ENCODE measurements around the gene CYP24A1. TPM values are rescaled to one million over a fixed set of nuclear protein-coding genes. Genes with fewer than 3 reads are reported as not detected.

Gene CYP24A1
- total and polyA plus RNA-seq, 2 of the 13 experiments (the other 11 are each of a cell fraction or from before 2014, with no cell fraction given): 9.4 to 32.7 TPM

DNA sequence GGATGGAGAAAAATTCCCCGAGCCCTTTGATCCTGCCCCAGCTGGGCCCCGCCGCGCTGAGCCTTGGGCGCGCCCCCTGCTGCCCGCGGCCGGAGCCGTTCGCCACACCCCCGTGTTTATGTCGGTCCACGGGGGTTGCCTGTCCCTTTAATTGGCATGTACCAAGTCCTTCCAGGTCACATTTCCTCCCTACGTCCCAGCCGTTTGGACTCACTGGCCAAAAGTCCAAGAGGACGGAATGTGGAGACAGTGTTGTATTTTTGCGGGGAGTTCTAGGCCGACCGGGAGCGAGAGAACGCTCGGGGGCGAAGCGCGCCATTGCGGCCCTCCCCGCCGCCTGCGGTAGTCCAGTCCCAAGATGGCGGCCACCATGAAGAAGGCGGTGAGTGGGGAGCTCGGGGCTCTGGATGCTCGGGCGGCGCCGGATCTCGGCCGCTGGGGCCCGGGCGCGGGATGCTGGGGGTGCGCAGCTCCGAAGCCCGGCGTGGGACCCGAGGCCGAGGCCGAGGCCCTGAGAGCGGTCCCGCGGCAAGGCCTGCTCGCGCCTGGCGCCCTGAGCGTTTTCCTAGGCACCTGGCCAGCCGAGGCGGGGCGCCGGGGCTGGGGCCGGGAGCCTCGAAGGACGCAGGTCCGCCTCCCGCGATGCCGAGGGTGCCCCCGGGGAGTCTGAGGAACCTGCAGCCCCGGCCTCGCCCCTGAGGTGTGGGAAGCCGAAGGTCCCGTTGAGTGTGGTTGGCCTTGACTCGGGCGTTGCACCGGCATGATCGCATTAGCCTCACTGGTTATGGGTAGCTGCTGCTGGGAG is 34.2 kb upstream of the CYP24A1 start, which contains the start of gene PFDN4 (continued):
- no peak for TF ChIP-seq IKZF1 (IDR thresholded peaks at IDR 0.05)
- TF ChIP-seq NFKBIZ (CRISPR knock-in tag; IDR thresholded peaks at IDR 0.05): peak; percentile 84
- TF ChIP-seq, protein P1, sequence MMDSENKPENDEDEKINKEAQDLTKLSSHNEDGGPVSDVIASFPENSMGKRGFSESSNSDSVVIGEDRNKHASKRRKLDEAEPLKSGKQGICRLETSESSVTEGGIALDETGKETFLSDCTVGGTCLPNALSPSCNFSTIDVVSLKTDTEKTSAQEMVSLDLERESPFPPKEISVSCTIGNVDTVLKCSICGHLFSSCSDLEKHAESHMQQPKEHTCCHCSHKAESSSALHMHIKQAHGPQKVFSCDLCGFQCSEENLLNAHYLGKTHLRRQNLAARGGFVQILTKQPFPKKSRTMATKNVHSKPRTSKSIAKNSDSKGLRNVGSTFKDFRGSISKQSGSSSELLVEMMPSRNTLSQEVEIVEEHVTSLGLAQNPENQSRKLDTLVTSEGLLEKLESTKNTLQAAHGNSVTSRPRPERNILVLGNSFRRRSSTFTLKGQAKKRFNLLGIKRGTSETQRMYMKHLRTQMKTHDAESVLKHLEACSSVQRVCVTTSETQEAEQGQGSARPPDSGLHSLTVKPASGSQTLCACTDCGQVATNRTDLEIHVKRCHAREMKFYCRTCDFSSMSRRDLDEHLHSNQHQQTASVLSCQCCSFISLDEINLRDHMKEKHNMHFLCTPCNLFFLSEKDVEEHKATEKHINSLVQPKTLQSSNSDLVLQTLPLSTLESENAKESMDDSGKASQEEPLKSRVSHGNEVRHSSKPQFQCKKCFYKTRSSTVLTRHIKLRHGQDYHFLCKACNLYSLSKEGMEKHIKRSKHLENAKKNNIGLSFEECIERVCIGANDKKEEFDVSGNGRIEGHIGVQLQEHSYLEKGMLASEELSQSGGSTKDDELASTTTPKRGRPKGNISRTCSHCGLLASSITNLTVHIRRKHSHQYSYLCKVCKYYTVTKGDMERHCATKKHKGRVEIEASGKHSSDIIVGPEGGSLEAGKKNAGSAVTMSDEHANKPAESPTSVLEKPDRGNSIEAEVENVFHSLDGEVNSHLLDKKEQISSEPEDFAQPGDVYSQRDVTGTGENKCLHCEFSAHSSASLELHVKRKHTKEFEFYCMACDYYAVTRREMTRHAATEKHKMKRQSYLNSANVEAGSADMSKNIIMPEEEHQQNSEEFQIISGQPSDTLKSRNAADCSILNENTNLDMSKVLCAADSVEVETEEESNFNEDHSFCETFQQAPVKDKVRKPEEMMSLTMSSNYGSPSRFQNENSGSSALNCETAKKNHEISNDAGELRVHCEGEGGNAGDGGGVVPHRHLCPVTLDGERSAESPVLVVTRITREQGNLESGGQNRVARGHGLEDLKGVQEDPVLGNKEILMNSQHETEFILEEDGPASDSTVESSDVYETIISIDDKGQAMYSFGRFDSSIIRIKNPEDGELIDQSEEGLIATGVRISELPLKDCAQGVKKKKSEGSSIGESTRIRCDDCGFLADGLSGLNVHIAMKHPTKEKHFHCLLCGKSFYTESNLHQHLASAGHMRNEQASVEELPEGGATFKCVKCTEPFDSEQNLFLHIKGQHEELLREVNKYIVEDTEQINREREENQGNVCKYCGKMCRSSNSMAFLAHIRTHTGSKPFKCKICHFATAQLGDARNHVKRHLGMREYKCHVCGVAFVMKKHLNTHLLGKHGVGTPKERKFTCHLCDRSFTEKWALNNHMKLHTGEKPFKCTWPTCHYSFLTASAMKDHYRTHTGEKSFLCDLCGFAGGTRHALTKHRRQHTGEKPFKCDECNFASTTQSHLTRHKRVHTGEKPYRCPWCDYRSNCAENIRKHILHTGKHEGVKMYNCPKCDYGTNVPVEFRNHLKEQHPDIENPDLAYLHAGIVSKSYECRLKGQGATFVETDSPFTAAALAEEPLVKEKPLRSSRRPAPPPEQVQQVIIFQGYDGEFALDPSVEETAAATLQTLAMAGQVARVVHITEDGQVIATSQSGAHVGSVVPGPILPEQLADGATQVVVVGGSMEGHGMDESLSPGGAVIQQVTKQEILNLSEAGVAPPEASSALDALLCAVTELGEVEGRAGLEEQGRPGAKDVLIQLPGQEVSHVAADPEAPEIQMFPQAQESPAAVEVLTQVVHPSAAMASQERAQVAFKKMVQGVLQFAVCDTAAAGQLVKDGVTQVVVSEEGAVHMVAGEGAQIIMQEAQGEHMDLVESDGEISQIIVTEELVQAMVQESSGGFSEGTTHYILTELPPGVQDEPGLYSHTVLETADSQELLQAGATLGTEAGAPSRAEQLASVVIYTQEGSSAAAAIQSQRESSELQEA (CRISPR knock-in tag; IDR thresholded peaks at IDR 0.05; ENCODE audit: not compliant biosample characterization): peak; percentile 92
- peak; percentile 80 for TF ChIP-seq HMG20B (CRISPR knock-in tag; conservative IDR thresholded peaks at IDR 0.05)
- TF ChIP-seq ZNF713 (CRISPR knock-in tag; IDR thresholded peaks at IDR 0.05): no peak
- TF ChIP-seq CBX1 (IDR thresholded peaks at IDR 0.05; ENCODE audit: low read depth): peak; percentile 93
- TF ChIP-seq, protein P2, sequence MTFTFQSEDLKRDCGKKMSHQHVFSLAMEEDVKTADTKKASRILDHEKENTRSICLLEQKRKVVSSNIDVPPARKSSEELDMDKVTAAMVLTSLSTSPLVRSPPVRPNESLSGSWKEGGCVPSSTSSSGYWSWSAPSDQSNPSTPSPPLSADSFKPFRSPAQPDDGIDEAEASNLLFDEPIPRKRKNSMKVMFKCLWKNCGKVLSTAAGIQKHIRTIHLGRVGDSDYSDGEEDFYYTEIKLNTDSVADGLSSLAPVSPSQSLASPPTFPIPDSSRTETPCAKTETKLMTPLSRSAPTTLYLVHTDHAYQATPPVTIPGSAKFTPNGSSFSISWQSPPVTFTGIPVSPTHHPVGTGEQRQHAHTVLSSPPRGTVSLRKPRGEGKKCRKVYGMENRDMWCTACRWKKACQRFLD (CRISPR knock-in tag; IDR thresholded peaks at IDR 0.05; ENCODE audit: borderline replicate concordance): peak; percentile 70; the same call in 1 of the 2 replicates
- TF ChIP-seq MIER3 (CRISPR knock-in tag; IDR thresholded peaks at IDR 0.05; ENCODE audit: borderline replicate concordance): peak; percentile 93
- TF ChIP-seq, protein P3, sequence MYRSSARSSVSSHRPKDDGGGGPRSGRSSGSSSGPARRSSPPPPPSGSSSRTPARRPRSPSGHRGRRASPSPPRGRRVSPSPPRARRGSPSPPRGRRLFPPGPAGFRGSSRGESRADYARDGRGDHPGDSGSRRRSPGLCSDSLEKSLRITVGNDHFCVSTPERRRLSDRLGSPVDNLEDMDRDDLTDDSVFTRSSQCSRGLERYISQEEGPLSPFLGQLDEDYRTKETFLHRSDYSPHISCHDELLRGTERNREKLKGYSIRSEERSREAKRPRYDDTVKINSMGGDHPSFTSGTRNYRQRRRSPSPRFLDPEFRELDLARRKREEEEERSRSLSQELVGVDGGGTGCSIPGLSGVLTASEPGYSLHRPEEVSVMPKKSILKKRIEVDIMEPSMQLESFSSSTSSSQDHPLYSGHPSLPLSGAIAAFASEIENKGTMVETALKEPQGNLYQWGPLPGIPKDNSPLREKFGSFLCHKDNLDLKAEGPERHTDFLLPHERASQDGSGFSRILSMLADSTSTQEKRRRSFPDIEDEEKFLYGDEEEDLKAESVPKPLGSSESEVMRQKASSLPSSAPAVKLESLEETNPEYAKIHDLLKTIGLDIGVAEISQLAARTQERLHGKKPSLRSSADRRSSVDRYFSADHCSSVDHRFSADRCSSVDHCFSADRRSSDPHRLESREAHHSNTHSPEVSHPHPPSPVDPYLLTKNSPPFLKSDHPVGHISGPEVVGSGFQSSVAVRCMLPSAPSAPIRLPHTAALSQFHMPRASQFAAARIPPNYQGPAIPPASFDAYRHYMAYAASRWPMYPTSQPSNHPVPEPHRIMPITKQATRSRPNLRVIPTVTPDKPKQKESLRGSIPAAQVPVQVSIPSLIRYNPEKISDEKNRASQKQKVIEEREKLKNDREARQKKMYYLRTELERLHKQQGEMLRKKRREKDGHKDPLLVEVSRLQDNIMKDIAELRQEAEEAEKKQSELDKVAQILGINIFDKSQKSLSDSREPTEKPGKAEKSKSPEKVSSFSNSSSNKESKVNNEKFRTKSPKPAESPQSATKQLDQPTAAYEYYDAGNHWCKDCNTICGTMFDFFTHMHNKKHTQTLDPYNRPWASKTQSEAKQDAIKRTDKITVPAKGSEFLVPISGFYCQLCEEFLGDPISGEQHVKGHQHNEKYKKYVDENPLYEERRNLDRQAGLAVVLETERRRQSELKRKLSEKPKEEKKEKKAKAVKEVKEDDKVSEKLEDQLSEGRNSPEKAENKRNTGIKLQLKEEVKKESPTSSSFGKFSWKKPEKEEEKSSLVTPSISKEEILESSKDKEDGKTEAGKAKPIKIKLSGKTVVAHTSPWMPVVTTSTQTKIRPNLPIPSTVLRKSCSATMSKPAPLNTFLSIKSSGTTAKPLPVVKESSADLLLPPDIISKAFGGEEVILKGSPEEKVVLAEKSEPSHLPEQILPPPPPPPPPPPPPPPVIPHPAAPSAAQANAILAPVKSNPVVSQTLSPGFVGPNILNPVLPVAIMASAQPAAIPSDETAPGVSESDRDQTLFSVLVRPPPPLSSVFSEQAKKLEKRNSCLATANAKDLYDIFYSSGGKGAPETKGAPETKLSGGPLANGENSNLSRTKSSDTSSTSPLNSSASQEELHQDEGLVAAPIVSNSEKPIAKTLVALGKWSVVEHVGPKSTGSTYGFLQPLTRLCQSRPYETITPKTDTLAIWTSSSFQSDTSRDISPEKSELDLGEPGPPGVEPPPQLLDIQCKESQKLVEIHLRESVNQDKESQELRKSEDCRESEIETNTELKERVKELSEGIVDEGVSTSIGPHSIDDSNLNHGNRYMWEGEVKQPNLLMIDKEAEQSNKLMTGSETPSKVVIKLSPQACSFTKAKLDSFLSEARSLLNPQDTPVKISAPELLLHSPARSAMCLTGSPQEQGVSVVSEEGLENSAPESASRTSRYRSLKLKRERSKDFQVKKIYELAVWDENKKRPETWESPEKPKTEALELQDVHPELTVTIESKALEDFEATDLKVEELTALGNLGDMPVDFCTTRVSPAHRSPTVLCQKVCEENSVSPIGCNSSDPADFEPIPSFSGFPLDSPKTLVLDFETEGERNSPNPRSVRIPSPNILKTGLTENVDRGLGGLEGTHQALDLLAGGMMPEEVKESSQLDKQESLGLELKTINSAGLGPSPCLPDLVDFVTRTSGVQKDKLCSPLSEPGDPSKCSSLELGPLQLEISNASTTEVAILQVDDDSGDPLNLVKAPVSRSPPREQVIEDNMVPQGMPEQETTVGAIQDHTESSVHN (CRISPR knock-in tag; IDR thresholded peaks at IDR 0.05): no peak
- no peak for TF ChIP-seq MLLT10 (CRISPR knock-in tag; IDR thresholded peaks at IDR 0.05)
- peak; percentile 48; the same call in 1 of the 2 replicates for TF ChIP-seq ZKSCAN1 (IDR thresholded peaks at IDR 0.05; ENCODE audit: low read length)
